ENCODE measurements around the gene NHEJ1.

The NHEJ1 gene

DNA sequence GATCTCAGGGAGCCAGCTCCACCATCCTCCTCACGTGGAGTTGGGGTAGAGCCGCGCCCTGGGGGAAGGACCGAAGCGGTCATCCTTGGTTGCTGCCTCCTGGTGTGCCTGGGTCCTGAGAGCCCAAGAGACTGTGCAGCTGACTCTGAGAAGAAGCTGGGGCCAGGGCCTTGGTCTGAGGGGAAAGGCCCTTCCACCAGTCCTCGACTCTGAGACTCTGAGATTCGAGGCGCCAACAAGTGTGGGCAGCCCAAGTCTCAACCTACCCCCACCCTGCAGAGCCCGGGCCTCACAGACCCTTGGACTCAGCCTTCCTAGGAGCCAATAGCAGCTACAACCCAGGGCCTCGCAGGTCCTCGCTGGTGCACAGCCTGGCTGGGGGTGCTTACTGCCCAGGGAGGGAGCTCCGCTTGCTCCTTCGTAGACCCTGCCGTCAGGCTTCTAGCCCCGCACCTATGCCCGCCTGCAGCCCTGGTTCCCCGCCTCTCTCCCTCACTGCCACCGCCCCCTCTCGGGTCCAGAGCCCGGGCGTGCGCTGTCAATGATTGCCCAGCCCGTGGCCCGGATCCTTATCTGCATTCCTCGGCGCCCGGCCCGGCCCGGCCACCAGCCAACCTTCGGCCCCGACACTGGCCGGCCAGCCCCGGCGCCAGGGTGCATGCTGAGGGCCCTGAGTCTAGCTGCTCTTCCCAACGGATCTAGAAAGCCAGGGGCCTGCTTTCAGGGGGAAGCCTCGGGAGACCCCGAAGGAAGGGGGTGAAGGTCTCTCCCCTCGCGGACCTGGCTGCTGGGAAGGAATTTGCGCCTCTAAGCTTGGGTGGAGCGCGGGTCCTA, 101.9 kb downstream of the NHEJ1 start:
- DNase-seq (ENCODE audit: low read depth in 2 of 2): no peak

DNA sequence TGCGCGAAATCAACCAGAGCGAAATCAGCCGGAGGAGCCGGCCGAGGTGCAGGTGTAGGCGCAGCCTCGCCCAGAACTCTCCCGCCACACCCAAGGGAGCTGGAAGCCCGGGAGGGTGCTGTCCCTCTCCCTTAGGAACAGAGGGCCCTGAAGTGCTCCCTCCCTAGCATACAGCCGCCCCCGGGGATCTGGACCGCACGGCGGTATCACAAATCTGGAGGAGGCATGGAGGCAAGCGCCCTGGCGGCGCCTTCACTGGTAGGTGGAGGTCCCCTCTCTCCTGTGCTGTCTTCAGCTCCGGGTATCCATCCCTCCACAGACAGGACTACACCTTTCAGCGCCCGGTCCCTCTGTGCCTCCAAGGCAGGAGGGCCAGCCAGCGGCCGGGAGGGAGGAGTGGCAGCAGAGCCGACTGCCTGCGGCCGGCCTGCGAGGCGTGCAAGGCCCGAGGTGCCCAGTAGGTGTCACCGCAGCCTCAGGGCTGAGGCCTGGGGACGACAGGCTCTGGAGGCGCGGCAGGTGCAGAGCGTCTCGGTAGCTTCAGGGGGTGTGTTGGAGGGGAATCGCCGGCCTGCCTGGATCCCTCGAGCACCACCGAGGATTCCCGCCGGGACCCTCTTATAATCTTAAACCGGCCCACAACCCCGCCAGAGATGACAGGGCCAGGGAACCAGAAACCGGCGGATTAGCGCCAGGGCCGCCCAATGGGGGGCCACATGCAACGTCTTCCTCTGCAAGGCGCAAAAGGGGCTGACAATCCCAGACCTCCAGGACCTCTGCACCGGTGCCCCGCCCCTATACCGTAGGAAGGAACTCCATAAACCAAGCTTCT, 102.7 kb downstream of the NHEJ1 start:
- peak; percentile 65 to 73 for DNase-seq (ENCODE audit: low read depth in 2 of 2)

DNA sequence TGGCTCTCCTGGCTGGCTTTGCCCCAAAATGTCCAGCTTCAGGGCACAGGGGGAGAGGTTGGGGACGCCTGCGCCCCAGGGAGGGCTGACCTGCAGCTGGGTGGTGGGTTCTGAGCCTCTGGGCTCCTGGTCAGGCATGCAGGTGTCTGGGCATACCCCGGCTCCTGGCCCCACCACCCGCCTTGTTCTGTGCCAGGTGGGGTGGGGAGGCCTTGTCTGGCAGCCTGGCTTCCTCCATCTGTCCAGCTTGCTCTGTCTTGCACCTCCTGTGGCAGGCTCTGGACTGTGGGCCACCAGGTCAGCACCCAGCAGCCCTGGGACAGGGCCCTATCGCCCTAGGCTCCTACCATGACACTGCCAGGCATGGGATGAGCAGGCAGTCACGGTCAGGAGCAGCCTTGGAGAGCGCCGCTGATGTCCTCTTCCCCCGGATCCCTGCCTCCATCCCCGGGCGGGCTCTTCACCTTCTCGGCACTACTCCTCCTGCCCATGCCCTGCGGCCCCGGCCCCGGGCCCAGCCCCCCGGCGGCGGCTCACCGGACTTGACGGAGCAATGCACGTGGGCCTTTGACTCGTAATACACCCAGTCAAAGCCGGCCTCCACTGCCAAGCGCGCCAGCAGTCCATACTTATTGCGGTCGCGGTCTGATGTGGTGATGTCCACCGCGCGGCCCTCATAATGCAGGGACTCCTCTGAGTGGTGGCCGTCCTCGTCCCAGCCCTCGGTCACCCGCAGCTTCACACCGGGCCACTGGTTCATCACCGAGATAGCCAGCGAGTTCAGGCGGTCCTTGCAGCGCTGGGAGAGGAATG, 103.5 kb downstream of the NHEJ1 start:
- no peak for DNase-seq (ENCODE audit: low read depth in 2 of 2)

DNA sequence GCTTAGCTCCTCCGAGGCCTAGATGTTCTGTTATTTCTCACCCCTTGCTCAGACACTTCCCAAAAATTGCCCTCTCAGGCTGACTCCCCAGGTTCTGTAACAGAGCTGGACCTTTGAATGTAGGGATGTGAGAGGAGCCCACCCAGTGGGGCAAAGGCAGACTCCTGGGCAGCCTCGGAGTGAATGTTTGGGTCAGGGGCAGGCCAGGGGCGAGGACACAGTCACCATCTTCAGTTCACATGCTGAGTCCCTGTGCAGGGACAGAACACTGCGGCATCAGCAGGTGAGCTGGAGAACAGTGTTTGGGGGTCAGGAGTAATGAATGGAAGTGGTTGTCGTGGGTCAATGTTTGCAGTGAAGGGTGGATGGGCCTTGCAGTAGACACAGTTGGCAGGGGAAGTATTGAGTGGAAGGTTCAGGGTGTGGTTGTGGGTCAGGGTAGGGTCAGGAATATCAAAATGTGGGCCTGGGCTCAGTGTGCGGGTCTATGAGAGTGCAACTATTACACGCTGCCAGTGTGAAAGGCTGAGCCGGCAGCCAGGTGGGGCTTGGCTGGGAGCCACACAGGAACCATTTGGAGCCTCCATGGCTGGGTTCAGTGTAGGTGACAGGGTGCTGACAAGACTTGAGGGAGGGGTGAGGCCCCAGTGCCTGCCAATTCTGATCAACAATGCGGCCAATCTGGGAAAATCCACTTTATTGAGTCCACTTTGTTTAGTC, 104.3 kb downstream of the NHEJ1 start:
- DNase-seq (ENCODE audit: low read depth in 2 of 2): no peak

DNA sequence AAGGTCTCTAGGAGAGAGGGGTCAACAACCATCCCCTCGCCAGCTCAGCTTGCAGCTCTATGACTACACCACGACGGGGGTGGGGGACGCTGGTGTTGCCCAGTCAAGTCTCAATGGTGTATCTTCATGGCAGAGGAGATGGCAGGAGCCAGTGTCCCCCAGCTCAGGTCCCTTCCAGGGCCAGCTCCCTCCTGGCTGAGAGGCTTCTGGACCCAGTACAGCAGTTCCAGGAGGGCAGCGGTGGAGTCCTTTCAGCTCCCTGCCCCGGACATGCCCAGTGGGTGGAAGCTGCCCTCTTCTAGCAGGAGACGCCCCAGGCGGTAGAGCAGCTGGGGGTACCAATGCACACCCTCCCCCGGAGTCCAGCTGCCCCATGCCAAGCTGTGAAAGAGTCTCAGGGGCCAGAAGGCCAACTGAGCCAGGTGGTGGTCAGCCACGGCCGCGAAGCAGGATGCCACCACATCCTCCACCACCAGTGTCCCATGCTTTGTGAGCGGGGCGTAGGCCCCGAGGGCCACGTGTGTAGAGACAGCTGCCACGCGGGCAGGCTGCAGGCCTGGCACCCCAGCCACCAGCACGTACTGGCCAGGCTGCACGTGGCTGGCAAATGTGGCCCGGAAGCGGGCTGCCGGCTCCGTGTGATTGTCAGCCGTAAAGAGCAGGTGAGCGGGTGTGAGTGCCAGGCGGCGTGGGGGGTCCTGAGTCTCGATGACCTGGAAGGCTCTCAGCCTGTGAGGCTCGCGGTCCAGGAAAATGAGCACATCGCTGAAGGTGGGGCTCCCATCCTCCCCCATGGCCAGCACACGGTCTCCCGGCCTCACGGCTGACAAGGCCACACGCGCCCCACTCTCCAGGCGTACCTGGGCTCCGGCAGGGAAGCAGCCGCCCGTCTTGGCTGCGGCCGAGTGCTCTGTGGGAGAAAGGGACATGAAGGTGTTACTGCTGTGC, 105.4 kb downstream of the NHEJ1 start:
- no peak for DNase-seq (ENCODE audit: low read depth in 2 of 2)

DNA sequence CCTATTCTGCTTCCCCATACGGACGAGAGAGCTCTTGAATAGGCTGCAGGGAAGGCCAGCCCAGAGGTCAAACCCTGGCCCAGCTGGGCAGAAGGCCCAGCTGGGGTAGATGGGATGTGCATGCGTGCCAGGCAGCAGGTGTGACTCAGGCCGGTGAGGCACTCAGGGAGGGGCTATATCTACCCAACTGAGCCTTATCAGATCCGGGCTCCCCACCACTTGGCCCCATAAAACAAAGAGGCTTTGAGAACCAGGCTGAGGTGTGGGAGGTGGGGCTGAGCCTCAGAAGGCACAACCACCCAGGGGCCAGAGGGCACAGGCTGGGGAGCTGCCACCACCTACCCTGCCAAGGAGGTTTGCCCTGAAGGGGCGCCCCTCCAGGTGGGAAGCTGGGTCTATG, 111.3 kb downstream of the NHEJ1 start:
- DNase-seq (ENCODE audit: low read depth in 2 of 2): no peak

DNA sequence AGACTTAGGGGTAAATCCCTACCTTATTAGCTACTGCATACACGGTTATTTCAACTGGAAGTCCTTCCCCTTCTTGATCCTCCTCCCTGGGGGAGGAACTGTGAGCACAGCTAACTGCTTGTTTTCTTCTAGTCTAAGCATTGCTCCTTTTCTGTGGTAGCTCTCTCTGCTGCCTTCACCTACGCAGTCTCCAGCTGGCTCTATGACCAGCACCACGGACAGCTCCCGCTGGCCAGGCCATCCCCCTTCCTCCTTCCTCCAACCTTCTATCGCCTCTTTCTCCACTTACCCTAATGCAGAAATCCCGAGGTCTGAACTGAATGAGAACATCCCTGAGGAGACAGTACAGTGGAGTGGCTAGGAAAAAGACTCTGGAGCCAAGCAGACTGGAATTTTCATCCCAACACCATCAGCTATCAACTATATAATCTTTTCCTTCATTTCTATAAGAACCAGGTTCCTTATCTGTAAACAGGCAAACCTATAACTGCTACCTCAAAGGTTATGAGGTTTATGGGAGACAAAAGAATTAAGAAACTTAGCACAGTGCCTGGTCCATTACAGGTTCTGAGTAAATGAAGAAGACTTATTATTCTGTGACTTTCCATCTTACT, 114.6 kb downstream of the NHEJ1 start:
- DNase-seq (ENCODE audit: low read depth in 2 of 2): no peak

DNA sequence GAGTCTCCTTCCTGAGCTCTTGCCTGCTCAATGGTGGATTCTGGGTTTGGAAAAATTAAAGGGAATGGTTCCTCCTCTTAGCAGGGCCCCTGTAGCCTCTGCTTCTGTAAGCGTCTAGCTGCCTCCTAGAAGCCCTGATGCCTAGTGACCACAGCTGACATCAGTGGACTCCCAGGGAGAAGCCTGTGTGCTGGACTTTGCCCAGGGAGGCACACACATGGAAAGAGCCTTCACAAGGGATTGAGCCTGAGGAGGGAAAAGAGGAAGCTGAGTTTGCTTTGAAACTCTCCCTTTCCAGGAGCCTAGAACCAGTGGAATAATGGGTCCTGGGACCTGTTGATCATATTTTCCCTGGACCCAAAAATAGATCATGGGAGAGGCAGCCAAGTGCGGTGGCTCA, 117.9 kb downstream of the NHEJ1 start:
- no peak for DNase-seq (ENCODE audit: low read depth in 2 of 2)

DNA sequence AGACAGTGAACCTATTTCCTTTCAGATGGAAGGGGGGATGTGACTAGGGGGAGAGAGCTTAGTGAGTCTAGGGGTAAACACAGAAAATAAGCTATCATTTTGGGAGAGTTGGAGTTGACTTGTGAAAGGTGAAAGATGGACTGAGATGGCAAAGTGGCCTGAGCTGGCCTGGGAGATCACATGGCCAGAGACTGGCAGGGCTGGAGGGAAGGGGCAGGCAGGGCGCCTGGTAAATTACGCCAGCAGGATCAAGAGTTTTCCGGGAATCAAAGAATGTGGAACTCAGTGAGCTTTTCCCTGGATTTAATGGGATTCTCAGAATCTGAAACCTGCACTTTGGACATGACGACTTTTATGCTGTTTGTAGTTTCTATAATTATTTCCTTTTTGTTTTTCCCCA, 118.5 kb downstream of the NHEJ1 start:
- no peak for DNase-seq (ENCODE audit: low read depth in 2 of 2)

DNA sequence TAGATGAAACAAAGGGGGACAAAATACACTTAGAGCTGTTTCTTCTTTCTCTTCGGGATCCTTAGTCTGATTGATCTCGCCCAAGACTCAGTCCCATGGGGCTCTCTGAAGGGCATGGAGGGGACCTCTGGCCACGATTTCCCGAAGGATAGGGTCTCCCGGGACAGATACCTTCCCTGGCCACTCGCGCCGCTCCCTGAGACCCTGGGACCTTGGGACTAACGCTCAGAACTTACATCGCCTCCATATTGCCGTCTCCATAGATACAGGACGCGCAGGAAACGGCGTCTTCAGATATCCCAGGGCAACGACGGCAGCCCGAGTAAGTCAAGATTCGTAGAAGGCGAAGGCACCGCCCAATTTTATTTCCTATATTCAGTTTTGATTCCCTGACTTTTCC, 119.4 kb downstream of the NHEJ1 start, which contains the start of gene CFAP65:
Gene CFAP65, minus strand, starts transcription at position 265 of the 400 bp plus-strand sequence. CDS start 2,468 bp downstream, outside the sequence.
- DNase-seq (ENCODE audit: low read depth in 2 of 2): no peak

DNA sequence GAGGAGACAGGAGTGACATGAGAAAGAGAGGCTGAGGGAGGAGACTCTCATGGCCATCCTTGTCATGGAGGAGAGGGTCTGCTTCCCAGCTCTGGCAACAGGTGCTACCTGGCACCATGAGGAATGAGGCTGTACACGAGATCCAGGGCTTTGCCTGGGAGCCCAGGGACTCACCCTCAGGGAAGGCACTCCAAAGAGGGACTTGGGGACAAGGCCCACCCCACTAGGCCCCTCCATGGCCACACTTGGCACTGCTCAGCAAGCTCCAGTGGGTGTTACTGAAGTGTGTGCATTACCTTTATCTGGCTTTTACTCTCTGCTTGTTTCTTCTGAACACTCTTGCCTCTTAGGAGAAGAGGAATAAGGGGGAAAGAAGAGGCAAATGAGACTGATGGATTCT, 122.0 kb downstream of the NHEJ1 start:
- no peak for DNase-seq (ENCODE audit: low read depth in 2 of 2)

DNA sequence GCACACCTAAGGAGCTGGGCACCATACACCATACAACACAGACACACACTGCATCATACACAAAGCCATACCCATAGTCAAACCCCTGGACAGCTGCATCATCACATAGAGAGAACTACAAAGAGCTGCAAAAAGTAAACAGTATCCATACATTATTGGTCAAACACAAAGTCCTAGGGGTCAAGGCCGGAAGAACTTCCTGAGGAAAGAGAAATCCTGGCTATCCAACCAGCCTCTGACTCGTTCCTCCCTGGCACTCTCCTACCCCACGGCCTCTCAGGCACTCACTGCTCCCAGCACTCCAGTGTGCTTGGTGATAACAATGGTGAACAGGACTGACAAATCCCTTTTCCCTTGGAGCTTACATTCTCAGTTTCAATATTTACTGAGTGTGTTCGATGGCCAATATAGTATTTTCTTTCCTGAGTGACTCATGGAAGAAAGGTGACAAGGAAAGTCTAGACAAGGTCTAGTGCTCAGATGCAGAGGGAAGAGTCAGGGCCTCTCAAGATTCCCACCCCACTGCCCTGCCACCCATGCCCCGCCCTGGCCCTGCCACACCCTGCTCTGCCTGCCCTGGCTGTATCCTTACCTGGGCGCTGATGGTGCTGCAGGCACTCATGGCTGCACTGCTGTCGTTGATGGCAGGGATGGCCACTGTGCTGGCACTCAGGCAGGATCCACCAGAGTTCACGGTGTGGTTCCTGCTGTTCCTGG, 122.7 kb downstream of the NHEJ1 start:
- DNase-seq (ENCODE audit: low read depth in 2 of 2): no peak

DNA sequence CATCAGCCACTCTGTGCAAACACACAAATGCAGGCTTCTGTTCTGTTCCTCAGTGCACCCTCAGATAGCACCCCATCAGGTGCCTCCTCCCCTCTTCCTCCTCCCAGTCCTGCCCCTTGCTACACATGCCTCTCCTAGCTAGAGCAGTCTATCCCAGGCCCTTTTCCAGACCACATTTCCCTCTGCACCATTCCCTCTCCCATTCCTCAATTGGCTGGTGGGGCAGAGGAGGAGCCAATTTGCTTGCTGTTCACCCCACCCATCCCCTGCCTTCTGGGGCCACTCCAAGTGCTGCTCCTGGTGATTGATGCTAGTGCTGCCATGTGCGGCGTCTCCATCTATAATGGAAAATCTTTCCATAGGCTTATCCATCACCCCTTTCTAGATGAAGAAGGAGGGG, 124.7 kb downstream of the NHEJ1 start:
- no peak for DNase-seq (ENCODE audit: low read depth in 2 of 2)

DNA sequence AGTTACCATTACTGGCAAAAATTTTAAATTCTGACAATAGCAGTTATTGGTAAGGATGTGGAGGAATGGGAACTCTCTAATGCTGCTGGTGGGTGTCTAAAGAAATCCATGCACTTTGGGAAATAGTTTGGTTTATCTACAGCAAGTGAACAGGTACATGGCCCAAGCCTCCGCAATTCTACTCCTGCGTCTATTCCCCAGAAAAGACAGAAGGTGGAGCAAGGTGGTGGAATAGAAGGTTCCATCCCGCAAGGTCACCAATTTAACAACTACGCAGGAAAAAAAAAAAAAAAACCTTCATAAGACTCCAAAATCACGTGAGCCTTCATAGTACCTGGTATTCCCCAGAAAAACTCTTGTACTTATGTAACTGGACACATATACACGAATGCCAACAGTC, 125.8 kb downstream of the NHEJ1 start:
- DNase-seq (ENCODE audit: low read depth in 2 of 2): no peak

DNA sequence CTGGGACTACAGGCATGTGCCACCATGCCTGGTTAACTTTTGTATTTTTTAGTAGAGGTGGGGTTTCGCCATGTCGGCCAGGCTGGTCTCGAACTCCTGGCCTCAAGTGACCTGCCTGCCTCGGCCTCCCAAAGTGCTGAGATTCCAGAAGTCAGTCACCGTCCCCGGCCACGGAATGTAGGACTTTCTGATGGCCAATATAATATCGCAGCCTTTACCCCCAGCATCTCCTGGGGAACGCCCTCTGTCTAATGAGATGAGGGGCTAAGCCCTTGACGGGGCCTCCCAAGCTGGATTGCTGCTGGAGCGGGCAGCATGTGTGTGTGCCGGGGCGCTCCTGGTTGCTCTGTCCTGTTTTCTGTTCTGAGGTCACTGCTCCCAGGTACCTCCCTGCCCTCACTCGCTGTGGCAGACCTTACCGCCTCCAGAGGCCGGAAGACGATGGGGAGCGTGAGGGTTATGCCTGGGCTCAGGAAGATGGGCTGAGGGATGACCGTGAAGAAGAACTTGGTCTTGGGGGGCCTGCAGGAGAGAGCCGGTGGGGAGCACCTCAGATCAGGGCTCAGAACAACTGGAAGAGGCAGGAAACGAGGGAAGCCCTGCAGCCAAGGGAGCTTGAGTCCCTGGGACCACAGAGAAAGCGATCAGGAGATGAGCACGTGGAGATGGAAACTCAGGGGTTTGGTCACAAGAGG, 128.4 kb downstream of the NHEJ1 start:
- no peak for DNase-seq (ENCODE audit: low read depth in 2 of 2)

DNA sequence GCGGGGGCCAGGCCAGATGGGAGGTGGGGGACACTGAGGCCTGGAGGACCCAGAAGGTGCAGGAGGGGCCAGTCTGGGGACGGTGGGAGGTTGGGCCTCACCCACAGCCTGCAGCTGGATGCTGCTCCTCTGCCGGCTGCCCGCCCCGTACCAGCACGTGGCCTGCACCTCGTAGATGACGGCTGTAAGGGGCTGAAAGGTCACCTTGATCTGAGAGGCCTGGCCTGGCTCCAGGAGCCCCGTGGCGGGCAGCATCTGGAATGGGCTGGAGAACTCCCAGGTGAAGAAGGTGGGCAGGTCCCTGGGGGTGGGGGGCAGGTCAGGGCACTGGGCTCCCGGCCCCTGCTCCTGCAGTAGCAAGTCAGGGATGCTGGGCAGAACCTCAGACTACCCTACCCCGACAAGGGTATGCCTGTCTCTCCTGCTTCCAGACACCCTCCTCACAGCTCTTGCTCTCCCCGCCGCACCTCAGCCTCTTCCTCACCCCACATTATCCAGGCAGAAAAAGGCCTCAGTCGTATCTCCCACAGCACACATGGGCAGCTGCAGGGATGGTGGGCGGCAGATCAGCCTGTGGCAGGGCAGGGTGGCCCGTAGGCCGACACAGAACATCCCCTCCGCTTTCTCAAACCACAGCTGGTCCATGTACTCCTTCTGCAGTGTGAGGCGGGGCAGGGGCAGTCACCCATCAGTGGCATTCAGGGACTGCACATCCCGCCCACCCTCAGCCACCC, 129.4 kb downstream of the NHEJ1 start:
- DNase-seq (ENCODE audit: low read depth in 2 of 2): no peak

DNA sequence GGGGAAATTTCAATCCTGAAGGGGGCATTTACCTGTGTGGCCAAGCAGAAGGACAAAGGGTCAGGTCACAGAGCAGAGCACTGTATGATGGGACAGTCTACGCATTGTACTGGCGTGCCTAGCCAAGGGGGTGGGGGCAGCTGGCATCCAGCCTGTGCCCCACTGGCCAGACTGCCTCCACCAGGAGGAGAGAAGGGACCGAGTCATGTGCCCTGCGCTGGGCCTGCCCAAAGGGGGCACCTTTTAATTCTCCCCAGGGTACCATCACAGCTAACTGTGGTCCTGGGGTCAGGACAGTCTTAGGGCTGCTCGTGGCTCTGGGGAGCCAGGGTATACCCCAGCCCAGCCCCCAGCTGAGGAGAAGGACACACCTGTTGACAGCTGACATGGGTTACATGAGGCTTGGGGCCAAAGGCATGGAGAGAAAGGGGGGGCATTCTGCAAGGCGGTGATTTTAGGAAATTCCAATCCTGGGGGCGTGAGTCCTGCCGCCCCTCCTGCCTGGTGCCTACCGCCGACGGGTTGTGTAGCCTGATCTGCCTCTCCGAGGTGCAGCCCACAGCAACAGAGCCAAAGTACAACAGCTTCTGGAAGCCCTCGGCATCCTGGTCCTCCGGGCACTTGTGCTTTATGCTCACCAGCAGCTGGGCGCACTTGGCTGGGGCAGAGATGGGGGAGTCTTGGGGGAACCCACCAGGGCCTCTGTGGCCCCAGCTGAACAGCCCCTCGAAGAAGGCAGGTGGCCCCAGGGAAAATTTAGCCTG, 130.3 kb downstream of the NHEJ1 start:
- no peak for DNase-seq (ENCODE audit: low read depth in 2 of 2)
